Body of pancreas (tissue), 4 donors: ENCODE data around the gene SIPA1L3. TPM values are rescaled to one million over a fixed set of nuclear protein-coding genes. Genes with fewer than 3 reads are reported as not detected.

ENCODE experiments used
- ATAC-seq: fragments of 150-250 bp; one replicate; pipeline ENCODE4 v1.9.1; 2016
- DNase-seq, 4 donors: peaks; one replicate each; pipeline ENCODE4 v3.0.0-alpha.2; 2019
- H3K27ac ChIP-seq, 4 donors: fragments of 200-600 bp; sonication (generic); 1 replicate in 3 of 4; 2 replicates in 1 of 4; pipeline versions ENCODE4 v1.5.1 to v1.6.1; 2016 to 2019; ENCODE audit warnings: mild to moderate bottlenecking in 1 of 4, mixed read lengths in 1 of 4, moderate library complexity in 1 of 4
- H3K27me3 ChIP-seq, 2 donors: fragments of 200-600 bp; sonication (generic); one replicate each; pipeline ENCODE4 v1.6.0; 2016; ENCODE audit warnings: mild to moderate bottlenecking in 1 of 2
- H3K36me3 ChIP-seq, 2 donors: fragments of 200-600 bp; sonication (generic); replicated peaks in 1 of 2; 2 replicates each; pipeline ENCODE4 v1.5.1; 2016; ENCODE audit warnings: low read depth in 2 of 2; ENCODE audit not compliant: insufficient read depth in 1 of 2
- H3K4me1 ChIP-seq: fragments of 200-600 bp; sonication (generic); one replicate; pipeline ENCODE4 v1.6.0; 2016
- H3K4me3 ChIP-seq, 2 donors: fragments of 200-600 bp; sonication (generic); 1 replicate in 1 of 2; 2 replicates in 1 of 2; pipeline ENCODE4 v1.5.1; 2016 to 2019
- H3K9me3 ChIP-seq, 3 donors: fragments of 200-600 bp; sonication (generic); 1 replicate in 2 of 3; 2 replicates in 1 of 3; pipeline ENCODE4 v1.5.1; 2016
- CTCF ChIP-seq, 7 experiments: fragments of 450-650 bp in 4 of 7; fragments of 200-600 bp in 3 of 7; sonication (generic) in 3 of 7; IDR thresholded peaks; one replicate each; pipeline ENCODE4 v1.5.1; 2016 to 2019; ENCODE audit warnings: antibody characterized with exemption in 7 of 7
- POLR2A ChIP-seq, 3 donors: fragments of 450-650 bp; IDR thresholded peaks; one replicate each; pipeline ENCODE4 v1.6.1; 2016; ENCODE audit warnings: antibody characterized with exemption in 3 of 3, mild to moderate bottlenecking in 2 of 3
- WGBS, 2 donors: methylation state at CpG; one replicate each; pipeline ENCODE4 v1.1.5; 2017; 5-methylcytosine and 5-hydroxymethylcytosine counted together
- intact Hi-C: fragments of 100-400 bp; cut with DNase I; formaldehyde crosslinking; loops from one replicate; pipeline ENCODE4 v1.15.1; 2023
- total RNA-seq, 2 donors: library from RNA; depleted of rRNA; stranded (reverse); fragments of >200 nt; gene quantifications; one replicate each; pipeline ENCODE4 v1.1.0, GENCODE V29; 2016

Gene SIPA1L3
- total RNA-seq, 2 donors from 2014 or later: 41.5 to 62.0 TPM

GRCh38 chr19:38208571-38208970 is 301.6 kb downstream of the SIPA1L3 start:
- DNase-seq (no peak), ATAC-seq (no peak)
- intact Hi-C loops: no loop called here
- TF ChIP-seq POLR2A (IDR thresholded peaks at IDR 0.05) (no peak), CTCF (IDR thresholded peaks at IDR 0.05) (no peak)
- 87 to 91% methylated on average over 3 of the region's 3 CpGs for WGBS, 2 donors
- Histone ChIP-seq H3K4me1 (no peaks in the 10 kb centered on the region), H3K27ac (no peak overlapping the region), H3K27me3 (peaks cover 0 to 4% of the 10 kb centered on the region in 2 donors), H3K9me3 (no peaks in the 10 kb centered on the region), H3K4me3 (no peak overlapping the region), H3K36me3 (peaks cover 4 to 6% of the 10 kb centered on the region in 2 donors)

DNA sequence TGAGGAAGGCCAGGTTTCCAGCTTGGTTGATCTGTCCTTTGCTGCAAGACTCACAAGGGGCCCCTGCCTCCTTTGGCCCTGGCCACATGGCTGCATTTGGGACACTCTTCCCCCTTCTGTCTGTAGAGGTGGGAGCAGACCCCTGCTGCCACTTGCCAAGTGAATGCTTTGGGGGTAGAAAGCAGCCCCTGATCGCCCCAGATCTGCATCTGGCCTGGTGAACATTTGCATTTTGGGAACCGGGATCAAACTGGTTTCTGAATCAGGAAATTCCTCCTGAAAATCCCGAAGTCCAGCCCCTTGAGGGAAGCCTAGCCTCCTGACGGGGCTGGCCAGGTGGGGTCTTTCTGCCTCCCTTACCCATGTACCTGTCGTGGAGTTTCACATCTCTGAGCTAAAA is 302.1 kb downstream of the SIPA1L3 start:
- TF ChIP-seq POLR2A (IDR thresholded peaks at IDR 0.05): no peak
- TF ChIP-seq CTCF (IDR thresholded peaks at IDR 0.05): no peak
- no peak for DNase-seq
- Histone ChIP-seq H3K36me3 (peaks cover 4 to 6% of the 10 kb centered on the region in 2 donors), H3K4me3 (no peak overlapping the region), H3K27me3 (peaks cover 0 to 4% of the 10 kb centered on the region in 2 donors), H3K27ac (no peak overlapping the region), H3K9me3 (no peaks in the 10 kb centered on the region), H3K4me1 (no peaks in the 10 kb centered on the region)
- ATAC-seq: no peak
- intact Hi-C loops: no loop called here
- 40 to 41% methylated on average over 3 to 5 of the region's 5 CpGs for WGBS, 2 donors

GRCh38 chr19:38209671-38210457 is 302.9 kb downstream of the SIPA1L3 start:
- DNase-seq (peak in 3 of 4 donors; percentile 37 to 60 (median 41)), ATAC-seq (peak; percentile 15)
- H3K9me3 ChIP-seq: no peaks in the 10 kb centered on the region
- no peaks in the 10 kb centered on the region for H3K4me1 ChIP-seq
- H3K27ac ChIP-seq: peak overlapping the region in 1 of 4 donors; percentile 14
- intact Hi-C loops: no loop called here
- peaks cover 0 to 4% of the 10 kb centered on the region in 2 donors for H3K27me3 ChIP-seq
- no peak overlapping the region for H3K4me3 ChIP-seq
- TF ChIP-seq CTCF (IDR thresholded peaks at IDR 0.05) (no peak), POLR2A (IDR thresholded peaks at IDR 0.05) (peak in 1 of 3 donors; percentile 40)
- H3K36me3 ChIP-seq: peaks cover 4 to 6% of the 10 kb centered on the region in 2 donors
- 15 to 44% methylated on average over 25 to 30 of the region's 30 CpGs for WGBS, 2 donors

- no peak for TF ChIP-seq POLR2A (IDR thresholded peaks at IDR 0.05)
- no peak for TF ChIP-seq CTCF (IDR thresholded peaks at IDR 0.05)
- intact Hi-C loops: no loop called here
- Histone ChIP-seq H3K36me3 (peaks cover 4 to 6% of the 10 kb centered on the region in 2 donors), H3K4me3 (no peak overlapping the region), H3K4me1 (no peaks in the 10 kb centered on the region), H3K27ac (no peak overlapping the region), H3K9me3 (no peaks in the 10 kb centered on the region), H3K27me3 (peaks cover 0 to 4% of the 10 kb centered on the region in 2 donors)
- DNase-seq (peak in 3 of 4 donors; percentile 29 to 37 (median 35)), ATAC-seq (no peak)
- 3% methylated on average over 14 to 22 of the region's 24 CpGs for WGBS, 2 donors
Measured at GRCh38 chr19:38210458-38210987, 303.5 kb downstream of the SIPA1L3 start.
